Neural crest cell (in vitro differentiated cells): ENCODE data around the gene CARM1. TPM values are rescaled to one million over a fixed set of nuclear protein-coding genes. Genes with fewer than 3 reads are reported as not detected.

Source experiments
- DNase-seq: peaks from one replicate; pipeline ENCODE4 v3.0.0; 2021; ENCODE audit warnings: low read depth, mixed read lengths, low spot score
- H3K27ac Mint-ChIP-seq: one replicate; pipeline ENCODE4 v1.8.0; 2021; ENCODE audit warnings: mild to moderate bottlenecking, mixed read lengths; ENCODE audit not compliant: unreplicated experiment
- H3K27me3 Mint-ChIP-seq: 2 replicates; pipeline ENCODE4 v1.8.0; 2021; ENCODE audit warnings: low read depth, mild to moderate bottlenecking, mixed read lengths
- H3K36me3 Mint-ChIP-seq: 2 replicates; pipeline ENCODE4 v1.8.0; 2021; ENCODE audit warnings: low read depth, mild to moderate bottlenecking, mixed read lengths
- H3K4me1 Mint-ChIP-seq: 2 replicates; pipeline ENCODE4 v1.8.0; 2021; ENCODE audit warnings: mixed read lengths
- H3K4me3 Mint-ChIP-seq: one replicate; pipeline ENCODE4 v1.8.0; 2021; ENCODE audit warnings: mild to moderate bottlenecking, mixed read lengths
- H3K9me3 Mint-ChIP-seq: 2 replicates; pipeline ENCODE4 v1.8.0; 2021; ENCODE audit warnings: mixed read lengths
- total RNA-seq: library from RNA; stranded (reverse); gene quantifications from 2 replicates; pipeline ENCODE4 v1.2.1, GENCODE V29; 2021
- TF ChIP-seq, protein P1 (sequence below): fragments of 200-600 bp; sonication (generic); conservative IDR thresholded peaks from 2 replicates; pipeline ENCODE4 v1.5.0; 2021; ENCODE audit warnings: antibody characterized with exemption, mild to moderate bottlenecking

The CARM1 gene
- total RNA-seq, 1 donor from 2014 or later = 99.6 TPM

DNA sequence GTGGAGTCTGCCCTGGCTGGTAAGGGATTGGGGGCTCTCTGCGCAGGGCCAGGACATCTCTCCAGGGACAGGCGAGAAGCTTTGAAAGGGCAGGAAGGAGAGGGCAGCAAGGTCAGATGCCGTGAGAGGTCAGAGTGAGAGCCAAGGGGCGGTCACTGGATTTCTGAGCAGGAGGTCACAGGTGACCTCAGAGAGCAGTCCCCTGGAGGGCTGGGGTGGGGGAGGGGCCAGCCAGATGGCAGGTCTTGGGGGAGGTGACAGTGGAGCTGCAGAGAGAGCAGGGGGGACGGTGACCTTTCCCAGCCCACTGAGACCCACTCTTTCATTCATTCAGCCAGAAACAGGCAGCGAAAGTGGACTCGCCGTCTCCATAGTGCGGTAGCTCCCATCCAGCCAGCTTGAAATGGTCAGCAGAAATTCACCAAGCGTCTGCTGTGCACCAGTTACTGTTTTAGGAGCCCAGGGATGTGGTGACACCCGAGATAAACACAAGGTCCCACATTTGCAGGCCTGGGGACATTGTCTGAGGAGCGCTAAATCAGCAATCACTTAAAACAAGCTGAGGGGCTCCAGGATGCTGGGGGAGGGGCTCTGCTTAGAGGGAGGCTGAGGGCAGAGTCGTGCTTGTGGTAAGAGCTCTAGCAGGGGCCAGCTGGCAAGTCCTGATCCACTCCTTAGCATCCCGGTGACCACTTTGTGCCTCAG is 10.2 kb downstream of the CARM1 start:
- H3K4me3 Mint-ChIP-seq = peak overlapping the region; percentile 76
- no peaks in the 10 kb centered on the region for H3K9me3 Mint-ChIP-seq
- TF ChIP-seq, protein P1, sequence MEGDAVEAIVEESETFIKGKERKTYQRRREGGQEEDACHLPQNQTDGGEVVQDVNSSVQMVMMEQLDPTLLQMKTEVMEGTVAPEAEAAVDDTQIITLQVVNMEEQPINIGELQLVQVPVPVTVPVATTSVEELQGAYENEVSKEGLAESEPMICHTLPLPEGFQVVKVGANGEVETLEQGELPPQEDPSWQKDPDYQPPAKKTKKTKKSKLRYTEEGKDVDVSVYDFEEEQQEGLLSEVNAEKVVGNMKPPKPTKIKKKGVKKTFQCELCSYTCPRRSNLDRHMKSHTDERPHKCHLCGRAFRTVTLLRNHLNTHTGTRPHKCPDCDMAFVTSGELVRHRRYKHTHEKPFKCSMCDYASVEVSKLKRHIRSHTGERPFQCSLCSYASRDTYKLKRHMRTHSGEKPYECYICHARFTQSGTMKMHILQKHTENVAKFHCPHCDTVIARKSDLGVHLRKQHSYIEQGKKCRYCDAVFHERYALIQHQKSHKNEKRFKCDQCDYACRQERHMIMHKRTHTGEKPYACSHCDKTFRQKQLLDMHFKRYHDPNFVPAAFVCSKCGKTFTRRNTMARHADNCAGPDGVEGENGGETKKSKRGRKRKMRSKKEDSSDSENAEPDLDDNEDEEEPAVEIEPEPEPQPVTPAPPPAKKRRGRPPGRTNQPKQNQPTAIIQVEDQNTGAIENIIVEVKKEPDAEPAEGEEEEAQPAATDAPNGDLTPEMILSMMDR = no peak
- DNase-seq = no peak
- H3K4me1 Mint-ChIP-seq = peaks cover 50% of the 10 kb centered on the region
- peaks cover 4% of the 10 kb centered on the region for H3K36me3 Mint-ChIP-seq
- no peaks in the 10 kb centered on the region for H3K27me3 Mint-ChIP-seq
- H3K27ac Mint-ChIP-seq = peak overlapping the region; percentile 96

DNA sequence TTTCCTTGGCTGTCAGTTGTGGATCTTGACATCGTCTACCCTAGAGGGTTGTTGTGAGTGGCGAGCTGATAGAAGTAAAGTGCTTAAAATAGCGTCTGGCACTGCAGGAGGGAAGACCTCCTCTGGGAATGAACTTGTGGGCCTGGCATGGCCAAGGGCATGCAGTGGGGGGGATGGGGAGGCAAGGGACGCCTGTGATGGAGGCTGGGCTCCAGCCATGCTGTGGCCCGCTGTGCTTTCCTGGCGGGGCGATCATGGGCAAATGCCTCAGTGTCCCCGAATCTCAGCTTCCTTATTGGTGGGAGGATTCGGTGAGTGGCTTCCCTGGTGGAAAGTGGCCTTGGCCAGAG is 10.7 kb downstream of the CARM1 start:
- H3K36me3 Mint-ChIP-seq = peaks cover 4% of the 10 kb centered on the region
- H3K4me1 Mint-ChIP-seq = peaks cover 46% of the 10 kb centered on the region
- peak overlapping the region; percentile 76 for H3K27ac Mint-ChIP-seq
- TF ChIP-seq, protein P1 = no peak
- H3K27me3 Mint-ChIP-seq = no peaks in the 10 kb centered on the region
- DNase-seq = no peak
- H3K9me3 Mint-ChIP-seq = no peaks in the 10 kb centered on the region
- peak overlapping the region; percentile 76 for H3K4me3 Mint-ChIP-seq

DNA sequence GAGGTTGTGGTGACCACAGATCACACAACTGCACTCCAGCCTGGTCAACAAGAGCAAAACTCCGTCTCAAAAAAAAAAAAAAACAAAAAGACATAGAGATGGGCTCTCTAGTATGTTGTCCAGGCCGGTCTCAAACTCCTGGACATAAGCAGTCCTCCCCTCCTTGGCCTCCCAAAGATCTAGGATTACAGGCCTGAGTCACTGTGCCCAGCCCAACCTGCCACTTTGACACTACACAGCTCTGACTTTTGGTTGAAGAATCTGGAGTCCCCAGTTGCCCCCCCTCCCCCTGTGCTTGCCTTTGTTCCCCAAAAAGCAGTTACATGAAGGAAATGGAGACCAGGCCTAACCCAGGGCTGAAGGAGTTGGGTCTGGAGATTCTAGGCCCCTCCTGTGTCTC is 12.9 kb downstream of the CARM1 start:
- Mint-ChIP-seq H3K9me3 (no peaks in the 10 kb centered on the region), H3K36me3 (peaks cover under 1% of the 10 kb centered on the region), H3K4me1 (peaks cover 53% of the 10 kb centered on the region), H3K27me3 (no peaks in the 10 kb centered on the region), H3K27ac (no peak overlapping the region), H3K4me3 (peak overlapping the region; percentile 27)
- no peak for DNase-seq
- TF ChIP-seq, protein P1 = no peak

DNA sequence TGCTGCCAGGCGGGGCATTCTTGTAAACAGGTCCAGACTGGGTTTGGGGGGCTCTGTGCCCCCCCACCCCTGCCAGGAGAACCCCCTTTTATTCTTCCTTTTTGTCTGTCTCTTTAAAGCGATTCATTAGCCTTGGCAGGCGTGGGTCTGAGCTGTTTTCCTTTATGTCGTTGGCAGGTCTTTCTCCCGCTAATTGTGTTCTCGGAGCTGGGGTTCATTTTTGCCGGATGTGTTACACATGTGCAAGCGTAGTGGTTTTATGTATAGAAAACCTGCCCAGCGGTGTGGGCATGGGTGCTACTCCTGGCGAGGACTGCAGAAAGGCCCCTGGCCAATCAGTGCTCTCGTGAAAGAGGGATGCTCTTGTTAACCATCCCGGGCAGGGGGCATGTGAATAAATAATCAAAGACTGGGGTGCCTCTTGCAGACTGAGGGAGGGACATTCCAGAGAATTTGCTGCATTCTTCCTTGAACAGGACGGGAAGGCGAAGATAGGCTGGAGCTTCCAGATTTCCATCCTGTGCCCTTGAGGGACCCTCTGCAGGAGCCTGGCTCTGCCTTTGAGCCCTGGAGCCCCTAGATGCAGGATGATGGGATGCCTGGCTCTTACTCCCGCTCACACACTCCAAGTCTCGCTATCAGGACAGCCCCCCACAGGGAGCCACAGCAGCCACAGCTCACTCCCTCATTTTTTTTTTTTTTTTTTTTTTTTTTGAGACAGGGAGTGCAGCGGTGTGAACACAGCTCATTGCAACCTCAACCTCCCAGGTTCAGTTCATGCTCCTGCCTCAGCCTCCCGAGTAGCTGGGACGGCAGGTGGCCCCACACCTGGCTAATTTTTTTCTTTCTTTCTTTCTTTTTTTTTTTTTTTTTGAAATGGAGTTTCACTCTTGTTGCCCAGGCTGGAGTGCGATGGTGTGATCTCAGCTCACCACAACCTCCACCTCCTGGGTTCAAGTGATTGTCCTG is 14.1 kb downstream of the CARM1 start:
- Mint-ChIP-seq H3K27ac (peak overlapping the region; percentile 35), H3K4me1 (peaks cover 51% of the 10 kb centered on the region), H3K27me3 (no peaks in the 10 kb centered on the region), H3K4me3 (peak overlapping the region; percentile 47), H3K36me3 (no peaks in the 10 kb centered on the region), H3K9me3 (no peaks in the 10 kb centered on the region)
- DNase-seq = no peak
- TF ChIP-seq, protein P1 = no peak

DNA sequence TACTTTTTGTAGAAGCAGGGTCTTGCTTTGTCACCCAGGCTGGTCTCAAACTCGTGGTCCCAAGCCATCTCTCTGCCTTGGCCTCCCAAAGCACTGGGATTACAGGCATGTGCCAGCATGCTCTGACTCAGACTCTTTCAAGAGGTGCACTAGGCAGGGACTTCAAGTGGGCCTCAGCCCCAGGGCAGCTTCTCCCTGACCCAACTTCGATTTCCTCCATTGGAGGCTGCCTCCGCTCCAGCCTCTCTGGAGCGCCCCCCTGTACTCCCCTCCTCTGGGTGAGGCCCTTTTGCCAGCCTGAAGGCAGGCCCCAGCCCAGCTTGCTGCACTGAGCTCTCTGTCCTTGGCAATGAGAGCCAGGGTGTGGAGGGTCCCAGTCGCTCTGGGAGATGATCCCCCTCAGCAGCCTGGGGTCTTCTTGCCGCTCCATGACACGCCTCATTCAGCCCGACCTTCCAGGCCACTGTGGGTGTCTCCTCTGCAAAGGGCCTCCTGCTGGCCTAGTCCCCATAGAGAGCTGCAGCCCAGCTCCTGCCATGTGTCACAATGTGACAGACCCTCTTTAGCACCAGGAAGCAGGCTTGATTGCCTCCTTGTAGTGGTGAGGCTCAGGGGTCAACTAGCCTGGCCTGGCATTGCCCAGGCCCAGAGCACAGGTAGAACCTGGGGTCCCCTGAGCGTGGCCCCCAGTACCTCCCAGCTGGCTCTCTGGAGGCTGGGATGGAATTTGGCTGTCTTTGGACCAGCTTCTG is 16.4 kb downstream of the CARM1 start:
- Mint-ChIP-seq H3K4me1 (peaks cover 53% of the 10 kb centered on the region), H3K27me3 (no peaks in the 10 kb centered on the region), H3K36me3 (no peaks in the 10 kb centered on the region), H3K27ac (peak overlapping the region; percentile 86), H3K9me3 (no peaks in the 10 kb centered on the region), H3K4me3 (peak overlapping the region; percentile 72)
- TF ChIP-seq, protein P1 = no peak
- no peak for DNase-seq
